ENCODE results near the gene ST8SIA2. TPM values are rescaled to one million over a fixed set of nuclear protein-coding genes. Genes with fewer than 3 reads are reported as not detected.
"Not testable (repeated sequence)": the region's sequence is repeated elsewhere in the genome, so short reads cannot be mapped to it uniquely, and the experiment has no call there.

ST8SIA2 gene
- total RNA-seq, 1 donor from 2014 or later, result 7.8 TPM

- Histone ChIP-seq H3K27ac (ENCODE audit: low read depth, low read length) (no peak overlapping the region), H3K4me3 (ENCODE audit: low read length in 3 of 3) (no peak overlapping the region), H3K36me3 (ENCODE audit: control insufficient read depth in 3 of 3, insufficient read depth in 3 of 3, low read length in 3 of 3) (no peaks in the 10 kb centered on the region), H3K9me3 (ENCODE audit: control insufficient read depth in 3 of 3, low read length in 3 of 3) (no peaks in the 10 kb centered on the region), H3K4me1 (ENCODE audit: control insufficient read depth in 3 of 3, insufficient read depth in 3 of 3, low read length in 3 of 3) (no peaks in the 10 kb centered on the region), H3K9ac (ENCODE audit: low read depth in 1 of 3, low read length in 3 of 3) (no peak overlapping the region), H3K27me3 (ENCODE audit: control insufficient read depth in 3 of 3, insufficient read depth in 3 of 3, low read length in 3 of 3) (peaks cover 0 to 3% (median 0%) of the 10 kb centered on the region in 3 donors)
Measured at GRCh38 chr15:92467245-92467644, 73.6 kb downstream of the ST8SIA2 start.

- no peaks in the 10 kb centered on the region for H3K9me3 ChIP-seq (ENCODE audit: control insufficient read depth in 3 of 3, low read length in 3 of 3)
- no peak overlapping the region for H3K9ac ChIP-seq (ENCODE audit: low read depth in 1 of 3, low read length in 3 of 3)
- H3K36me3 ChIP-seq (ENCODE audit: control insufficient read depth in 3 of 3, insufficient read depth in 3 of 3, low read length in 3 of 3), result no peaks in the 10 kb centered on the region
- no peak overlapping the region for H3K4me3 ChIP-seq (ENCODE audit: low read length in 3 of 3)
- H3K27me3 ChIP-seq (ENCODE audit: control insufficient read depth in 3 of 3, insufficient read depth in 3 of 3, low read length in 3 of 3), result peaks cover 0 to 3% (median 0%) of the 10 kb centered on the region in 3 donors
- no peaks in the 10 kb centered on the region for H3K4me1 ChIP-seq (ENCODE audit: control insufficient read depth in 3 of 3, insufficient read depth in 3 of 3, low read length in 3 of 3)
- no peak overlapping the region for H3K27ac ChIP-seq (ENCODE audit: low read depth, low read length)
Measured at GRCh38 chr15:92468991-92469390, 75.3 kb downstream of the ST8SIA2 start.

GRCh38 chr15:92471288-92471687 lies 77.6 kb downstream of the ST8SIA2 start:
- Histone ChIP-seq H3K4me1 (ENCODE audit: control insufficient read depth in 3 of 3, insufficient read depth in 3 of 3, low read length in 3 of 3) (no peaks in the 10 kb centered on the region), H3K9ac (ENCODE audit: low read depth in 1 of 3, low read length in 3 of 3) (no peak overlapping the region), H3K36me3 (ENCODE audit: control insufficient read depth in 3 of 3, insufficient read depth in 3 of 3, low read length in 3 of 3) (no peaks in the 10 kb centered on the region), H3K27ac (ENCODE audit: low read depth, low read length) (no peak overlapping the region), H3K9me3 (ENCODE audit: control insufficient read depth in 3 of 3, low read length in 3 of 3) (no peaks in the 10 kb centered on the region), H3K27me3 (ENCODE audit: control insufficient read depth in 3 of 3, insufficient read depth in 3 of 3, low read length in 3 of 3) (peaks cover 0 to 6% (median 0%) of the 10 kb centered on the region in 3 donors), H3K4me3 (ENCODE audit: low read length in 3 of 3) (no peak overlapping the region)

- H3K27ac ChIP-seq (ENCODE audit: low read depth, low read length), result no peak overlapping the region
- H3K4me3 ChIP-seq (ENCODE audit: low read length in 3 of 3), result no peak overlapping the region
- H3K27me3 ChIP-seq (ENCODE audit: control insufficient read depth in 3 of 3, insufficient read depth in 3 of 3, low read length in 3 of 3), result peaks cover 0 to 8% (median 4%) of the 10 kb centered on the region in 3 donors
Measured at GRCh38 chr15:92473756-92474155, 80.1 kb downstream of the ST8SIA2 start.

GRCh38 chr15:92479730-92480129 lies 86.0 kb downstream of the ST8SIA2 start:
- not testable (repeated sequence) for H3K4me1 ChIP-seq (ENCODE audit: control insufficient read depth in 3 of 3, insufficient read depth in 3 of 3, low read length in 3 of 3); H3K9me3 ChIP-seq (ENCODE audit: control insufficient read depth in 3 of 3, low read length in 3 of 3); H3K4me3 ChIP-seq (ENCODE audit: low read length in 3 of 3); H3K27me3 ChIP-seq (ENCODE audit: control insufficient read depth in 3 of 3, insufficient read depth in 3 of 3, low read length in 3 of 3); H3K36me3 ChIP-seq (ENCODE audit: control insufficient read depth in 3 of 3, insufficient read depth in 3 of 3, low read length in 3 of 3); H3K9ac ChIP-seq (ENCODE audit: low read depth in 1 of 3, low read length in 3 of 3); H3K27ac ChIP-seq (ENCODE audit: low read depth, low read length)

More at GRCh38 chr15:92473756-92474155, 80.1 kb downstream of the ST8SIA2 start:
- Histone ChIP-seq H3K36me3 (ENCODE audit: control insufficient read depth in 3 of 3, insufficient read depth in 3 of 3, low read length in 3 of 3) (no peaks in the 10 kb centered on the region), H3K4me1 (ENCODE audit: control insufficient read depth in 3 of 3, insufficient read depth in 3 of 3, low read length in 3 of 3) (no peaks in the 10 kb centered on the region), H3K9ac (ENCODE audit: low read depth in 1 of 3, low read length in 3 of 3) (no peak overlapping the region), H3K9me3 (ENCODE audit: control insufficient read depth in 3 of 3, low read length in 3 of 3) (no peaks in the 10 kb centered on the region)

GRCh38 chr15:92480361-92480760 lies 86.7 kb downstream of the ST8SIA2 start:
- no peaks in the 10 kb centered on the region for H3K4me1 ChIP-seq (ENCODE audit: control insufficient read depth in 3 of 3, insufficient read depth in 3 of 3, low read length in 3 of 3)
- no peaks in the 10 kb centered on the region for H3K9me3 ChIP-seq (ENCODE audit: control insufficient read depth in 3 of 3, low read length in 3 of 3)
- no peaks in the 10 kb centered on the region for H3K36me3 ChIP-seq (ENCODE audit: control insufficient read depth in 3 of 3, insufficient read depth in 3 of 3, low read length in 3 of 3)
- no peak overlapping the region for H3K4me3 ChIP-seq (ENCODE audit: low read length in 3 of 3)
- no peak overlapping the region for H3K9ac ChIP-seq (ENCODE audit: low read depth in 1 of 3, low read length in 3 of 3)
- H3K27ac ChIP-seq (ENCODE audit: low read depth, low read length), result no peak overlapping the region
- peaks cover 0 to 8% (median 8%) of the 10 kb centered on the region in 3 donors for H3K27me3 ChIP-seq (ENCODE audit: control insufficient read depth in 3 of 3, insufficient read depth in 3 of 3, low read length in 3 of 3)

GRCh38 chr15:92485441-92485840 lies 91.8 kb downstream of the ST8SIA2 start:
- H3K36me3 ChIP-seq (ENCODE audit: control insufficient read depth in 3 of 3, insufficient read depth in 3 of 3, low read length in 3 of 3), result no peaks in the 10 kb centered on the region
- no peak overlapping the region for H3K9ac ChIP-seq (ENCODE audit: low read depth in 1 of 3, low read length in 3 of 3)
- peaks cover 0 to 2% (median 0%) of the 10 kb centered on the region in 3 donors for H3K9me3 ChIP-seq (ENCODE audit: control insufficient read depth in 3 of 3, low read length in 3 of 3)
- peaks cover 0 to 3% (median 0%) of the 10 kb centered on the region in 3 donors for H3K27me3 ChIP-seq (ENCODE audit: control insufficient read depth in 3 of 3, insufficient read depth in 3 of 3, low read length in 3 of 3)
- H3K27ac ChIP-seq (ENCODE audit: low read depth, low read length), result no peak overlapping the region
- no peak overlapping the region for H3K4me3 ChIP-seq (ENCODE audit: low read length in 3 of 3)
- H3K4me1 ChIP-seq (ENCODE audit: control insufficient read depth in 3 of 3, insufficient read depth in 3 of 3, low read length in 3 of 3), result no peaks in the 10 kb centered on the region

- peaks cover 3 to 18% (median 5%) of the 10 kb centered on the region in 3 donors for H3K27me3 ChIP-seq (ENCODE audit: control insufficient read depth in 3 of 3, insufficient read depth in 3 of 3, low read length in 3 of 3)
- H3K9ac ChIP-seq (ENCODE audit: low read depth in 1 of 3, low read length in 3 of 3), result no peak overlapping the region
- H3K9me3 ChIP-seq (ENCODE audit: control insufficient read depth in 3 of 3, low read length in 3 of 3), result peaks cover 0 to 2% (median 0%) of the 10 kb centered on the region in 3 donors
- no peak overlapping the region for H3K27ac ChIP-seq (ENCODE audit: low read depth, low read length)
- no peak overlapping the region for H3K4me3 ChIP-seq (ENCODE audit: low read length in 3 of 3)
- H3K36me3 ChIP-seq (ENCODE audit: control insufficient read depth in 3 of 3, insufficient read depth in 3 of 3, low read length in 3 of 3), result no peaks in the 10 kb centered on the region
- no peaks in the 10 kb centered on the region for H3K4me1 ChIP-seq (ENCODE audit: control insufficient read depth in 3 of 3, insufficient read depth in 3 of 3, low read length in 3 of 3)
Measured at GRCh38 chr15:92492551-92493115, 99.0 kb downstream of the ST8SIA2 start.

GRCh38 chr15:92494806-92495336 lies 101.2 kb downstream of the ST8SIA2 start:
- H3K9me3 ChIP-seq (ENCODE audit: control insufficient read depth in 3 of 3, low read length in 3 of 3), result peaks cover 0 to 2% (median 0%) of the 10 kb centered on the region in 3 donors
- peaks cover 3 to 21% (median 5%) of the 10 kb centered on the region in 3 donors for H3K27me3 ChIP-seq (ENCODE audit: control insufficient read depth in 3 of 3, insufficient read depth in 3 of 3, low read length in 3 of 3)
- no peaks in the 10 kb centered on the region for H3K4me1 ChIP-seq (ENCODE audit: control insufficient read depth in 3 of 3, insufficient read depth in 3 of 3, low read length in 3 of 3)
- H3K27ac ChIP-seq (ENCODE audit: low read depth, low read length), result no peak overlapping the region
- no peak overlapping the region for H3K9ac ChIP-seq (ENCODE audit: low read depth in 1 of 3, low read length in 3 of 3)
- no peak overlapping the region for H3K4me3 ChIP-seq (ENCODE audit: low read length in 3 of 3)
- H3K36me3 ChIP-seq (ENCODE audit: control insufficient read depth in 3 of 3, insufficient read depth in 3 of 3, low read length in 3 of 3), result no peaks in the 10 kb centered on the region

GRCh38 chr15:92495446-92495845 lies 101.8 kb downstream of the ST8SIA2 start:
- Histone ChIP-seq H3K27me3 (ENCODE audit: control insufficient read depth in 3 of 3, insufficient read depth in 3 of 3, low read length in 3 of 3) (peaks cover 3 to 23% (median 5%) of the 10 kb centered on the region in 3 donors), H3K9ac (ENCODE audit: low read depth in 1 of 3, low read length in 3 of 3) (no peak overlapping the region)

More at GRCh38 chr15:92495446-92495845, 101.8 kb downstream of the ST8SIA2 start:
- Histone ChIP-seq H3K4me1 (ENCODE audit: control insufficient read depth in 3 of 3, insufficient read depth in 3 of 3, low read length in 3 of 3) (no peaks in the 10 kb centered on the region), H3K36me3 (ENCODE audit: control insufficient read depth in 3 of 3, insufficient read depth in 3 of 3, low read length in 3 of 3) (no peaks in the 10 kb centered on the region), H3K4me3 (ENCODE audit: low read length in 3 of 3) (no peak overlapping the region), H3K27ac (ENCODE audit: low read depth, low read length) (no peak overlapping the region), H3K9me3 (ENCODE audit: control insufficient read depth in 3 of 3, low read length in 3 of 3) (no peaks in the 10 kb centered on the region)

Measured in skeletal muscle tissue (tissue), 4 donors.